ENCODE measurements around the gene ZFP2. TPM values are rescaled to one million over a fixed set of nuclear protein-coding genes. Genes with fewer than 3 reads are reported as not detected.
A peak's percentile ranks its signal among the peaks of the same experiment; 100 is the strongest.

Gene ZFP2
- total RNA-seq, 1 experiment from 2014 or later = 0.52 TPM

- Histone ChIP-seq H3K9ac (ENCODE audit: extremely low read depth, insufficient read length, low read length) (peak within 1 kb of the TSS; percentile 71), H3T11ph (ENCODE audit: low read length) (no peak within 1 kb of the TSS), H3K4me1 (ENCODE audit: insufficient read depth, low read length) (no peaks in the 10 kb centered on the region), H3K79me1 (ENCODE audit: insufficient read depth, low read depth, low read length, poor library complexity, severe bottlenecking) (no peaks in the 10 kb centered on the region), H4K8ac (replicated peaks; ENCODE audit: insufficient read length, low read depth, low read length) (no peak within 1 kb of the TSS), H4K20me1 (ENCODE audit: control insufficient read depth, insufficient read depth, insufficient read length) (no peaks in the 10 kb centered on the region), H2BK20ac (ENCODE audit: low read depth, low read length, poor library complexity, severe bottlenecking) (no peak within 1 kb of the TSS), H3K23me2 (ENCODE audit: insufficient read length, low read depth, low read length, poor library complexity, severe bottlenecking) (peaks cover 6% of the 10 kb centered on the region), H3K27me3 (ENCODE audit: insufficient read depth, low read length) (no peaks in the 10 kb centered on the region), H3K9me3 (ENCODE audit: control insufficient read depth, low read depth, low read length) (peaks cover 62% of the 10 kb centered on the region), H3K56ac (ENCODE audit: insufficient read length, low read depth, low read length) (no peak within 1 kb of the TSS), H2AFZ (ENCODE audit: low read length) (no peak within 1 kb of the TSS), H3K23ac (ENCODE audit: insufficient read length, low read depth, low read length) (no peak within 1 kb of the TSS), H2AK5ac (ENCODE audit: insufficient read length, low read length) (no peak within 1 kb of the TSS), H3K79me2 (ENCODE audit: insufficient read depth, low read length) (no peaks in the 10 kb centered on the region), H4K91ac (ENCODE audit: insufficient read length, low read depth, low read length) (no peak within 1 kb of the TSS), H4K5ac (ENCODE audit: insufficient read length, low read depth, low read length) (no peak within 1 kb of the TSS), H2BK15ac (ENCODE audit: low read depth, low read length) (no peak within 1 kb of the TSS), H3K27ac (ENCODE audit: insufficient read length, low read depth, low read length) (no peak within 1 kb of the TSS), H3K4me2 (ENCODE audit: insufficient read depth, insufficient read length, low read length) (peak within 1 kb of the TSS; percentile 83), H2BK5ac (ENCODE audit: insufficient read length, low read length) (no peak within 1 kb of the TSS), H2BK120ac (ENCODE audit: low read depth, low read length, poor library complexity, severe bottlenecking) (no peak within 1 kb of the TSS), H3K4ac (ENCODE audit: low read depth, low read length) (no peak within 1 kb of the TSS), H3K18ac (ENCODE audit: insufficient read length, low read depth, low read length) (peak within 1 kb of the TSS; percentile 9), H3K14ac (ENCODE audit: insufficient read depth, low read length) (0 out of 2 replicates have a peak within 1 kb of the TSS, but pooled peaks have one; percentile 58), H2BK12ac (ENCODE audit: insufficient read length, low read depth, low read length) (no peak within 1 kb of the TSS)
- TF ChIP-seq, protein P1, sequence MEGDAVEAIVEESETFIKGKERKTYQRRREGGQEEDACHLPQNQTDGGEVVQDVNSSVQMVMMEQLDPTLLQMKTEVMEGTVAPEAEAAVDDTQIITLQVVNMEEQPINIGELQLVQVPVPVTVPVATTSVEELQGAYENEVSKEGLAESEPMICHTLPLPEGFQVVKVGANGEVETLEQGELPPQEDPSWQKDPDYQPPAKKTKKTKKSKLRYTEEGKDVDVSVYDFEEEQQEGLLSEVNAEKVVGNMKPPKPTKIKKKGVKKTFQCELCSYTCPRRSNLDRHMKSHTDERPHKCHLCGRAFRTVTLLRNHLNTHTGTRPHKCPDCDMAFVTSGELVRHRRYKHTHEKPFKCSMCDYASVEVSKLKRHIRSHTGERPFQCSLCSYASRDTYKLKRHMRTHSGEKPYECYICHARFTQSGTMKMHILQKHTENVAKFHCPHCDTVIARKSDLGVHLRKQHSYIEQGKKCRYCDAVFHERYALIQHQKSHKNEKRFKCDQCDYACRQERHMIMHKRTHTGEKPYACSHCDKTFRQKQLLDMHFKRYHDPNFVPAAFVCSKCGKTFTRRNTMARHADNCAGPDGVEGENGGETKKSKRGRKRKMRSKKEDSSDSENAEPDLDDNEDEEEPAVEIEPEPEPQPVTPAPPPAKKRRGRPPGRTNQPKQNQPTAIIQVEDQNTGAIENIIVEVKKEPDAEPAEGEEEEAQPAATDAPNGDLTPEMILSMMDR (conservative IDR thresholded peaks at IDR 0.05) = no peak
- Mint-ChIP-seq H3K9me3 (peaks cover 94 to 95% of the 10 kb centered on the region in 2 experiments), H3K4me1 (no peaks in the 10 kb centered on the region), H3K27ac (no peak within 1 kb of the TSS), H3K4me3 (no peak within 1 kb of the TSS), H3K27me3 (ENCODE audit: low read depth) (peaks cover 11% of the 10 kb centered on the region), H3K36me3 (ENCODE audit: insufficient read depth in 1 of 3, low read depth in 3 of 3) (peaks cover 24 to 70% (median 30%) of the 10 kb centered on the region in 3 experiments; a peak in 6 of 7 replicates)
- no CpG with 5 or more reads among the region's 69 CpGs for WGBS (ENCODE audit: extremely low coverage, insufficient read length, low lambda C conversion rate)
- no peak for DNase-seq
Observed at GRCh38 chr5:178940569-178941360, 45.1 kb downstream of the ZFP2 start, which contains the start of gene ZNF454. TSS of gene ZNF454 (plus strand) at chr5:178941198. CDS start at chr5:178942792, 1,594 bp downstream.
